ENCODE results near the gene HPS6.
A peak's percentile ranks its signal among the peaks of the same experiment; 100 is the strongest.

GRCh38 chr10:102072673-102073527 lies 7.8 kb downstream of the HPS6 start:
- TF ChIP-seq CTCF (IDR thresholded peaks at IDR 0.05; ENCODE audit: borderline replicate concordance, extremely low read depth, low read length, poor library complexity, severe bottlenecking), result peak; percentile 99
- no peak for TF ChIP-seq EZH2 (IDR thresholded peaks at IDR 0.05; ENCODE audit: borderline replicate concordance, low read depth, low read length, severe bottlenecking)
